K562 (cell line): Measurements from ENCODE around the gene GORASP2. TPM values are rescaled to one million over a fixed set of nuclear protein-coding genes. Genes with fewer than 3 reads are reported as not detected.

Source experiments
- CEBPB ChIP-seq: fragments of 450-650 bp; IDR thresholded peaks from 2 replicates; pipeline ENCODE4 v1.6.1; 2016; ENCODE audit warnings: missing genetic modification characterization, missing compliant biosample characterization
- ESRRA ChIP-seq: fragments of 450-650 bp; IDR thresholded peaks from 2 replicates; pipeline ENCODE4 v1.6.1; 2014; ENCODE audit warnings: low read depth, mild to moderate bottlenecking, moderate library complexity, borderline replicate concordance
- FOXJ3 ChIP-seq: sonication (generic); formaldehyde crosslinking; IDR thresholded peaks from 2 replicates; pipeline ENCODE4 v1.4.0; 2020; ENCODE audit warnings: mild to moderate bottlenecking, missing genetic modification reagents
- HNRNPL ChIP-seq: fragments of 200-400 bp; formaldehyde crosslinking; IDR thresholded peaks from 2 replicates; pipeline ENCODE4 v1.6.1; 2017; ENCODE audit warnings: low read depth, mild to moderate bottlenecking, low read length
- polyA plus RNA-seq, 8 experiments: library from polyadenylated mRNA; depleted of rRNA in 4 of 8; stranded (reverse) in 5 of 8; unstranded in 3 of 8; fragments of >200 nt; fragmentation: Nextera tagmentation in 2 of 8; fragmentation: Illumina TruSeq in 1 of 8; extraction: Ambion mirVana in 2 of 8; extraction: Trizol in 1 of 8; gene quantifications; 2 replicates each; pipeline versions ENCODE4 v1.2.1 to v1.2.3, GENCODE V29; 2011 to 2014; ENCODE audit warnings: inconsistent platforms in 1 of 8, missing spikeins in 1 of 8
- total RNA-seq, 7 experiments: library from RNA; depleted of rRNA in 6 of 7; stranded (reverse); fragments of >200 nt in 6 of 7; fragmentation: Illumina TruSeq in 2 of 7; extraction: Trizol in 2 of 7; gene quantifications; 2 replicates each; pipeline versions ENCODE4 v1.2.1 to v1.2.3, GENCODE V29; 2011 to 2021; ENCODE audit warnings: low replicate concordance in 1 of 7
- TF ChIP-seq, protein P1 (sequence below), 3 experiments: fragments of 200-800 bp in 1 of 3; fragments of 250-450 bp in 1 of 3; fragments of 450-650 bp in 1 of 3; sonication (Bioruptor Pico) in 1 of 3; sonication (Bioruptor generic) in 1 of 3; formaldehyde crosslinking in 1 of 3; IDR thresholded peaks; 2 replicates each; pipeline versions ENCODE4 v1.6.1 to v1.8.0; 2016 to 2022; ENCODE audit warnings: mild to moderate bottlenecking in 2 of 3, missing genetic modification characterization in 2 of 3, missing compliant biosample characterization in 1 of 3, moderate library complexity in 1 of 3
- TF ChIP-seq, protein P2 (sequence below): fragments of 250-450 bp; sonication (Bioruptor Pico); IDR thresholded peaks from 2 replicates; pipeline ENCODE4 v1.4.0; 2020
- TF ChIP-seq, protein P3 (sequence below): fragments of 250-450 bp; sonication (Bioruptor Pico); IDR thresholded peaks from 2 replicates; pipeline ENCODE4 v1.5.0; 2020; ENCODE audit warnings: mild to moderate bottlenecking, borderline replicate concordance
- TF ChIP-seq, protein P4 (sequence below), 2 experiments: fragments of 450-650 bp; conservative IDR thresholded peaks; 2 replicates each; pipeline ENCODE4 v1.6.1; 2017; ENCODE audit warnings: mild to moderate bottlenecking in 2 of 2, moderate library complexity in 2 of 2
- TF ChIP-seq, protein P5 (sequence below), 2 experiments: IDR thresholded peaks; 2 replicates each; pipeline ENCODE4 v1.6.1; 2011; ENCODE audit warnings: borderline replicate concordance in 1 of 2, control low read depth in 1 of 2, low read depth in 1 of 2, low read length in 1 of 2, mild to moderate bottlenecking in 1 of 2, mixed read lengths in 1 of 2, moderate library complexity in 1 of 2; ENCODE audit not compliant: insufficient read depth in 1 of 2, insufficient read length in 1 of 2, poor library complexity in 1 of 2, severe bottlenecking in 1 of 2; ENCODE audit errors: extremely low read depth in 1 of 2

GORASP2 gene
- total and polyA plus RNA-seq, 9 of the 15 experiments (the other 6 are each of a cell fraction or from before 2014, with no cell fraction given): 27.4 to 180 (median 59.6) TPM

DNA sequence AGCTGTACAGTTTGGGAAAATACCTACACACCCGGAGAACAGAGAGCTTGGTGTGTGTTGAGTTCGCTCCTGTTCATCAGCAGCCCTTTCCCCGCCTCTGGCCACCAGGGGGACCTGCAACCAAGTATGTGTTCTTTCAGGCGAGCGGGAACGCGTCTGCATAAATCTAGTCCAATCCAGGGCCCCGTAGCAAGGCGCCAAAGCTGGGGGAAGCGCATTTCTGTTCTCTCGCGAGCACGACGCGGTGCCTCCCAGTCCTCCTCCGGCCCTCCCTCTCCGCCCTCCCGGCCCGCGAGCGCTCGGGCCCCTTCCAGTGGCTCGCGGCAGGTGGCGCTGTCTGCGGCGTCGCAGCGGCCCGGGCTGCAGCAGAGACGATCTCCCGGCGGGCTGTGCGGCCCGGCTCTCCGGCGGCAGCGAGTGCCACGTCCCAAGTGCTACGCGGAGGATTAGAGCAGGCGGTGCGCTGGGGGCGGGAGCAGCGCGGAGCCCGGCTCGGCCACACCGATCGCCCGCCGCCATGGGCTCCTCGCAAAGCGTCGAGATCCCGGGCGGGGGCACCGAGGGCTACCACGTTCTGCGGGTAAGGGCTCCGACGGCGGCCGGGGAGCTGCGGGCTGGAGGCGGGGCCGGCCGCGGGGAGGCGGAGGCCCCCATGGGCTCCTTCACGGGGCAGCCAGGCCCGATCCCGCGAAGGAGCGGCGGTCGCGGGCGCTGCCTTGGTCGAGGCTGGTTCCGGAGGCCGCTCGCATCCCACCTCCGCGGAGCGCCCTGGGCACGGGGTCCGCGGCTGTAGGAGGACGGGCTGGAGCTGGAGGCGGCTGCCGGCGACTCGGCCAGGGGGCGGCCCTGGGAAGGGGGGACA lies at the start of gene GORASP2 (continued):
- TF ChIP-seq, protein P1, sequence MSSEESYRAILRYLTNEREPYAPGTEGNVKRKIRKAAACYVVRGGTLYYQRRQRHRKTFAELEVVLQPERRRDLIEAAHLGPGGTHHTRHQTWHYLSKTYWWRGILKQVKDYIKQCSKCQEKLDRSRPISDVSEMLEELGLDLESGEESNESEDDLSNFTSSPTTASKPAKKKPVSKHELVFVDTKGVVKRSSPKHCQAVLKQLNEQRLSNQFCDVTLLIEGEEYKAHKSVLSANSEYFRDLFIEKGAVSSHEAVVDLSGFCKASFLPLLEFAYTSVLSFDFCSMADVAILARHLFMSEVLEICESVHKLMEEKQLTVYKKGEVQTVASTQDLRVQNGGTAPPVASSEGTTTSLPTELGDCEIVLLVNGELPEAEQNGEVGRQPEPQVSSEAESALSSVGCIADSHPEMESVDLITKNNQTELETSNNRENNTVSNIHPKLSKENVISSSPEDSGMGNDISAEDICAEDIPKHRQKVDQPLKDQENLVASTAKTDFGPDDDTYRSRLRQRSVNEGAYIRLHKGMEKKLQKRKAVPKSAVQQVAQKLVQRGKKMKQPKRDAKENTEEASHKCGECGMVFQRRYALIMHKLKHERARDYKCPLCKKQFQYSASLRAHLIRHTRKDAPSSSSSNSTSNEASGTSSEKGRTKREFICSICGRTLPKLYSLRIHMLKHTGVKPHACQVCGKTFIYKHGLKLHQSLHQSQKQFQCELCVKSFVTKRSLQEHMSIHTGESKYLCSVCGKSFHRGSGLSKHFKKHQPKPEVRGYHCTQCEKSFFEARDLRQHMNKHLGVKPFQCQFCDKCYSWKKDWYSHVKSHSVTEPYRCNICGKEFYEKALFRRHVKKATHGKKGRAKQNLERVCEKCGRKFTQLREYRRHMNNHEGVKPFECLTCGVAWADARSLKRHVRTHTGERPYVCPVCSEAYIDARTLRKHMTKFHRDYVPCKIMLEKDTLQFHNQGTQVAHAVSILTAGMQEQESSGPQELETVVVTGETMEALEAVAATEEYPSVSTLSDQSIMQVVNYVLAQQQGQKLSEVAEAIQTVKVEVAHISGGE (CRISPR knock-in tag; IDR thresholded peaks at IDR 0.05): peak in 2 of 3 experiments; percentile 12 to 79; a peak in 2 of 6 replicates
- TF ChIP-seq, protein P2, sequence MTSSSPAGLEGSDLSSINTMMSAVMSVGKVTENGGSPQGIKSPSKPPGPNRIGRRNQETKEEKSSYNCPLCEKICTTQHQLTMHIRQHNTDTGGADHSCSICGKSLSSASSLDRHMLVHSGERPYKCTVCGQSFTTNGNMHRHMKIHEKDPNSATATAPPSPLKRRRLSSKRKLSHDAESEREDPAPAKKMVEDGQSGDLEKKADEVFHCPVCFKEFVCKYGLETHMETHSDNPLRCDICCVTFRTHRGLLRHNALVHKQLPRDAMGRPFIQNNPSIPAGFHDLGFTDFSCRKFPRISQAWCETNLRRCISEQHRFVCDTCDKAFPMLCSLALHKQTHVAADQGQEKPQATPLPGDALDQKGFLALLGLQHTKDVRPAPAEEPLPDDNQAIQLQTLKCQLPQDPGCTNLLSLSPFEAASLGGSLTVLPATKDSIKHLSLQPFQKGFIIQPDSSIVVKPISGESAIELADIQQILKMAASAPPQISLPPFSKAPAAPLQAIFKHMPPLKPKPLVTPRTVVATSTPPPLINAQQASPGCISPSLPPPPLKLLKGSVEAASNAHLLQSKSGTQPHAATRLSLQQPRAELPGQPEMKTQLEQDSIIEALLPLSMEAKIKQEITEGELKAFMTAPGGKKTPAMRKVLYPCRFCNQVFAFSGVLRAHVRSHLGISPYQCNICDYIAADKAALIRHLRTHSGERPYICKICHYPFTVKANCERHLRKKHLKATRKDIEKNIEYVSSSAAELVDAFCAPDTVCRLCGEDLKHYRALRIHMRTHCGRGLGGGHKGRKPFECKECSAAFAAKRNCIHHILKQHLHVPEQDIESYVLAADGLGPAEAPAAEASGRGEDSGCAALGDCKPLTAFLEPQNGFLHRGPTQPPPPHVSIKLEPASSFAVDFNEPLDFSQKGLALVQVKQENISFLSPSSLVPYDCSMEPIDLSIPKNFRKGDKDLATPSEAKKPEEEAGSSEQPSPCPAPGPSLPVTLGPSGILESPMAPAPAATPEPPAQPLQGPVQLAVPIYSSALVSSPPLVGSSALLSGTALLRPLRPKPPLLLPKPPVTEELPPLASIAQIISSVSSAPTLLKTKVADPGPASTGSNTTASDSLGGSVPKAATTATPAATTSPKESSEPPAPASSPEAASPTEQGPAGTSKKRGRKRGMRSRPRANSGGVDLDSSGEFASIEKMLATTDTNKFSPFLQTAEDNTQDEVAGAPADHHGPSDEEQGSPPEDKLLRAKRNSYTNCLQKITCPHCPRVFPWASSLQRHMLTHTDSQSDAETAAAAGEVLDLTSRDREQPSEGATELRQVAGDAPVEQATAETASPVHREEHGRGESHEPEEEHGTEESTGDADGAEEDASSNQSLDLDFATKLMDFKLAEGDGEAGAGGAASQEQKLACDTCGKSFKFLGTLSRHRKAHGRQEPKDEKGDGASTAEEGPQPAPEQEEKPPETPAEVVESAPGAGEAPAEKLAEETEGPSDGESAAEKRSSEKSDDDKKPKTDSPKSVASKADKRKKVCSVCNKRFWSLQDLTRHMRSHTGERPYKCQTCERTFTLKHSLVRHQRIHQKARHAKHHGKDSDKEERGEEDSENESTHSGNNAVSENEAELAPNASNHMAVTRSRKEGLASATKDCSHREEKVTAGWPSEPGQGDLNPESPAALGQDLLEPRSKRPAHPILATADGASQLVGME: peak; percentile 74; the same call in 1 of the 2 replicates
- TF ChIP-seq, protein P3, sequence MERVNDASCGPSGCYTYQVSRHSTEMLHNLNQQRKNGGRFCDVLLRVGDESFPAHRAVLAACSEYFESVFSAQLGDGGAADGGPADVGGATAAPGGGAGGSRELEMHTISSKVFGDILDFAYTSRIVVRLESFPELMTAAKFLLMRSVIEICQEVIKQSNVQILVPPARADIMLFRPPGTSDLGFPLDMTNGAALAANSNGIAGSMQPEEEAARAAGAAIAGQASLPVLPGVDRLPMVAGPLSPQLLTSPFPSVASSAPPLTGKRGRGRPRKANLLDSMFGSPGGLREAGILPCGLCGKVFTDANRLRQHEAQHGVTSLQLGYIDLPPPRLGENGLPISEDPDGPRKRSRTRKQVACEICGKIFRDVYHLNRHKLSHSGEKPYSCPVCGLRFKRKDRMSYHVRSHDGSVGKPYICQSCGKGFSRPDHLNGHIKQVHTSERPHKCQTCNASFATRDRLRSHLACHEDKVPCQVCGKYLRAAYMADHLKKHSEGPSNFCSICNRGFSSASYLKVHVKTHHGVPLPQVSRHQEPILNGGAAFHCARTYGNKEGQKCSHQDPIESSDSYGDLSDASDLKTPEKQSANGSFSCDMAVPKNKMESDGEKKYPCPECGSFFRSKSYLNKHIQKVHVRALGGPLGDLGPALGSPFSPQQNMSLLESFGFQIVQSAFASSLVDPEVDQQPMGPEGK (CRISPR knock-in tag): no peak
- TF ChIP-seq, protein P4, sequence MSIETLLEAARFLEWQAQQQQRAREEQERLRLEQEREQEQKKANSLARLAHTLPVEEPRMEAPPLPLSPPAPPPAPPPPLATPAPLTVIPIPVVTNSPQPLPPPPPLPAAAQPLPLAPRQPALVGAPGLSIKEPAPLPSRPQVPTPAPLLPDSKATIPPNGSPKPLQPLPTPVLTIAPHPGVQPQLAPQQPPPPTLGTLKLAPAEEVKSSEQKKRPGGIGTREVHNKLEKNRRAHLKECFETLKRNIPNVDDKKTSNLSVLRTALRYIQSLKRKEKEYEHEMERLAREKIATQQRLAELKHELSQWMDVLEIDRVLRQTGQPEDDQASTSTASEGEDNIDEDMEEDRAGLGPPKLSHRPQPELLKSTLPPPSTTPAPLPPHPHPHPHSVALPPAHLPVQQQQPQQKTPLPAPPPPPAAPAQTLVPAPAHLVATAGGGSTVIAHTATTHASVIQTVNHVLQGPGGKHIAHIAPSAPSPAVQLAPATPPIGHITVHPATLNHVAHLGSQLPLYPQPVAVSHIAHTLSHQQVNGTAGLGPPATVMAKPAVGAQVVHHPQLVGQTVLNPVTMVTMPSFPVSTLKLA (conservative IDR thresholded peaks at IDR 0.05): peak; percentile 80 to 90
- no peak for TF ChIP-seq FOXJ3 (CRISPR knock-in tag)
- TF ChIP-seq, protein P5, sequence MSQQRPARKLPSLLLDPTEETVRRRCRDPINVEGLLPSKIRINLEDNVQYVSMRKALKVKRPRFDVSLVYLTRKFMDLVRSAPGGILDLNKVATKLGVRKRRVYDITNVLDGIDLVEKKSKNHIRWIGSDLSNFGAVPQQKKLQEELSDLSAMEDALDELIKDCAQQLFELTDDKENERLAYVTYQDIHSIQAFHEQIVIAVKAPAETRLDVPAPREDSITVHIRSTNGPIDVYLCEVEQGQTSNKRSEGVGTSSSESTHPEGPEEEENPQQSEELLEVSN (IDR thresholded peaks at IDR 0.05; ENCODE audit: borderline replicate concordance in 1 of 2, extremely low read depth in 1 of 2, insufficient read depth in 1 of 2, insufficient read length in 1 of 2, low read depth in 1 of 2, low read length in 1 of 2, poor library complexity in 1 of 2, severe bottlenecking in 1 of 2): peak; percentile 90 to 94
- no peak for TF ChIP-seq CEBPB (tag)
- TF ChIP-seq ESRRA: peak; percentile 68; the same call in 1 of the 2 replicates
- TF ChIP-seq HNRNPL: peak; percentile 84
